T-helper 1 cell treated with Interleukin-12 subunit alpha and Interleukin-12 subunit beta and Interleukin-4 antibody, amounts not matched to agents 30 μg/mL and 1 μg/mL, for 36 hours (primary cell): ENCODE data around the gene DLG4.
A peak's percentile ranks its signal among the peaks of the same experiment; 100 is the strongest.

Experiments
- H3K27ac Mint-ChIP-seq: one replicate; pipeline ENCODE4 v1.8.0; 2021; ENCODE audit warnings: mild to moderate bottlenecking, mixed read lengths
- H3K27me3 Mint-ChIP-seq: one replicate; pipeline ENCODE4 v1.8.0; 2021; ENCODE audit warnings: low read depth, mixed read lengths
- H3K36me3 Mint-ChIP-seq: one replicate; pipeline ENCODE4 v1.8.0; 2021; ENCODE audit warnings: low read depth, mixed read lengths
- H3K4me1 Mint-ChIP-seq: one replicate; pipeline ENCODE4 v1.8.0; 2021; ENCODE audit warnings: low read depth, mixed read lengths
- H3K4me3 Mint-ChIP-seq: one replicate; pipeline ENCODE4 v1.8.0; 2021; ENCODE audit warnings: mild to moderate bottlenecking, moderate library complexity, mixed read lengths
- H3K9me3 Mint-ChIP-seq: one replicate; pipeline ENCODE4 v1.8.0; 2021; ENCODE audit warnings: mixed read lengths

DLG4 gene

DNA sequence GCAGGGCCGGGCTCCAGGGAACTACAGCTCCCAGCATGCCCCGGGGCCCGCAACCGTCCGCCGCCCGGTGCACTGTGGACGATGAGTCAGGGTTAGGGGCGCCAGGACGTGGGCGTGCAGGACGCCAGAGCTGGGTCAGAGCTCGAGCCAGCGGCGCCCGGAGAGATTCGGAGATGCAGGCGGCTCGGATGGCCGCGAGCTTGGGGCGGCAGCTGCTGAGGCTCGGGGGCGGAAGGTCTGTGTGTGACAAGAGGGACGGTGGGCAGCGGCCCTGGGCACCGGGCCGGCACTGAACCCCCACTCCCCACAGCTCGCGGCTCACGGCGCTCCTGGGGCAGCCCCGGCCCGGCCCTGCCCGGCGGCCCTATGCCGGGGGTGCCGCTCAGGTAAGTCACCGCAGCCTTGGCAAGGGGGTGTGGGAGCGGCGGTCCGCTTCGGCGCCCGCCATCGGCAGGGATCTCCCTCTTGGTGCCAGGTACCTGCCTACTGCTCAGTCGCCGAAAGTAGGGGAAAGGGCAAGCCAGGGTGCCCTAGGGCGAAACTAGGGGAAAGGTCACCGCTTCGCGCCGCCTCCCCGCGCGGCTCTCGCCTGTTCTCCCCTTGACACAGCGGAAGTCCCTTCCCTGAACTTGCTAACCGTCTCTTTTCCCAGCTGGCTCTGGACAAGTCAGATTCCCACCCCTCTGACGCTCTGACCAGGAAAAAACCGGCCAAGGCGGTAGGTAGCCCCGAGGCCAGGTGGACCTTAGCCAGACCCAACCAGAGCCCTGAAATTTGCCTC, at the start of gene DLG4, which contains the start of gene ACADVL:
Gene DLG4, minus strand, starts transcription at position 25 of the 781 bp plus-strand sequence.
Gene ACADVL, plus strand, starts transcription at position 127 of the 781 bp plus-strand sequence. Its CDS starts 47 bp downstream, at position 174.
- Mint-ChIP-seq H3K4me1 (peaks cover 50% of the 10 kb centered on the region), H3K27me3 (no peaks in the 10 kb centered on the region), H3K36me3 (peaks cover 13% of the 10 kb centered on the region), H3K27ac (peak within 1 kb of the TSS; percentile 95), H3K4me3 (peak within 1 kb of the TSS; percentile 96), H3K9me3 (no peaks in the 10 kb centered on the region)

DNA sequence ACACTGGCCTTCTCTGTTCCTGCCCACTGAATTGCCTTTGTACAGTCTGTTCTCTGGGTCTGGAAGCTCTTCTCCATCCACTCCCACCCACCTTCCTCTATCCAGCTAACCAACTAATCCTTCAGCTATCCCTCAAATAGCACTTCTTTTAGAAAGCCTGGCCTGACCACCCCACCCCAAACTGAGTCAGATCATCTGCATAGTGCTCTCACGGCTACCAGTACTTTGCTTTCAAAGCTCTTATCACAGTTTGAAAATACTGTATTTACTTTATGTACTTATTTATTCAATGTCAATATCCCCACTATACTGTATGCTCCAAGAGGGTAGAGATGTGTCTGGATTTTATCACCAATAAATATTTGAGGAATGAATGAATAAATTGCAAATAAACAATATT, 47.1 kb upstream of the DLG4 start:
- Mint-ChIP-seq H3K4me1 (peaks cover 14% of the 10 kb centered on the region), H3K9me3 (no peaks in the 10 kb centered on the region), H3K4me3 (no peak overlapping the region), H3K27me3 (peaks cover 34% of the 10 kb centered on the region), H3K36me3 (peaks cover 3% of the 10 kb centered on the region), H3K27ac (no peak overlapping the region)

DNA sequence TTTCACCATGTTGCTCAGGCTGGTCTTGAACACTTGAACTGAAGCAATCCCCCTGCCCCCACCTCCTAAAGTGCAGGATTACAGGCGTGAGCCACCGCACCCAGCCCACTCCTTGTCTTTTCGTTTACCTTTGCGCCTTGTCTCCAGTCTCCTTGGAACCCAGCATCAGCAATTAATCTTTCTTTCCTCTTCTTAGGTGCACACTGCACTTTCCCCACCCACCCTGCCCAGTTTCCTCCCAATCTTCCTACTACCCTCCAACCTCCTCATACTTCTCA, 44.1 kb upstream of the DLG4 start:
- peaks cover 9% of the 10 kb centered on the region for H3K36me3 Mint-ChIP-seq

DNA sequence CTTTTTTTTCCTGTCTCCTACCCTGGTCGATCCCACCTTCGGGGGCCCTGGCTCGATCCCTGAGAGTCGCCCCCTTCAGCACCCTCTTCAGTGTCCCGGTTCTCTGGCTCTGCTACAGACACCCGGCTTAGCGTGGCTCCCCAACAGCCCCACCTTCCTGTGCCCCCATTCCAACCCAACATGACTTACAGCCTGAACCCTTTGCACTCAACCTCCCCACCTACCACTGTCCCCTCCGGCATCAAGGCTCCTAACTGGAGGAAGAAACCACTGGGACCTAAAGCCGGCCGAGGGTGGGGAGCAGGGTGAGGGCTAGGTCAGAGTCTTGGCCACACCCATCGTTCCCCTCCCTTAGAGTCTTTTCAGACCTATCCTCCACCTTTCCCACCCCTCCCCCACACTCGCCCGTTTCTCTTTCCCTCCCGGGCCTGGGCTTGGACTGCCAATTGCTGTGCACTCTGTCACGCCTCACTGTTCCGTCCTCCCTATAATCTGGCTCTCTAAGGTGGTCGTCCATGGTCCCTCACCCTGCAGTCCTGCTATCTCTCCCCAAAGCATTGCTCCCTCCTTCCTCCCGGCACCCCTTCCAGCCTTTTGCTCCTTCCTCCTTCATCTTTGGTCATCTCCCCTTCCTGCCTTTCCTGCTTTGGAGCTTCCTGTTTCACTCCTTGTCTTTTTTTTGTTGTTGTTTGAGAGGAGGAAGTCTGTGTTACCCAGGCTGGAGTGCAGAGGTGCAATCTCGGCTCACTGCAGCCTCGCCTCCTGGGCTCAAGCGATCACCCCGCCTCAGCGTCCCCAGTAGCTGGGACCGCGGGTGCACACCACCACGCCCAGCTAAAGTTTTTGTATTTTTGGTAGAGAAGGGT, 43.5 kb upstream of the DLG4 start:
- H3K4me1 Mint-ChIP-seq, result peaks cover 17% of the 10 kb centered on the region

More for the DNA sequence above, 44.1 kb upstream of the DLG4 start:
- Mint-ChIP-seq H3K27ac (no peak overlapping the region), H3K27me3 (peaks cover 31% of the 10 kb centered on the region), H3K4me1 (peaks cover 17% of the 10 kb centered on the region), H3K9me3 (no peaks in the 10 kb centered on the region), H3K4me3 (peak overlapping the region; percentile 61)

DNA sequence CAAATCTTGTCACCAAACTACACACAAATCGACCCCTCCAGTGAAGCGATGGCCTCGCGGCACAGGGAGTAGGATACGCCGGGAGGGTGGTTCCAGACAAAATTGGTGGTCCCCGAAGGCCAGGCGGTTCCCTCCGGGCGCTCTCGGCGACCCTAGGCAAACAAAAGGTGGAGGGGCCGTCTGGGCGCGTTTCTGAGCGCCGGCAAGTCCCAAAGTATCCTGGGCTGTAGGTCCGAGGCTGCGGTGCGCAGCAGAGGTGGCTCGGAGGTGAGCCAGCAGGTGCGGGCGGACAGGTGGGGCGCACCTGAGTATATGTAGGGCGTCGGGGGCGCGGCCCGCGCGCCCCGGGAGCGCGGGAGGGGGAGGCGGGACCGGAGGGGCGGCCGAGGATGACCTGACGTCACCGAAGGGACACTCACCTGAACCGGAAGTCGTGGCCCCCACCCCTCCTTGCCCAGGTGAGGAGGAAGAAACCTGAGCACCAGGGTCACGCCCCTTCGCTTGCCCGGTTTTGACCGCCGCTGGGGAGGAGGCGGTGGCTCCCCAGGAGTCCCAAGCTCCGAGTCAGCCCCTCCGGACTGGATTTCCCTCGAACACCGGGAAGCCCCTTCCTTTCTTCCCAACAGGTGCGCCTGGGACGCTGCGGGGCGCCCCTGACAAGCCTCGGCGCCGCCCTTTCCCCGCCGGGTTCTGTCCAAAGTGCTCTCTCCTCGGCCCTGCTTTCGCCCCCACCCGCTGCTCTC, 42.7 kb upstream of the DLG4 start, which contains the start of gene CLDN7:
Gene CLDN7, minus strand, starts transcription at position 287 of the 743 bp plus-strand sequence. CDS start 435 bp downstream, outside the sequence.
- Mint-ChIP-seq H3K9me3 (no peaks in the 10 kb centered on the region), H3K36me3 (peaks cover 11% of the 10 kb centered on the region), H3K27me3 (peaks cover 31% of the 10 kb centered on the region), H3K4me3 (peak within 1 kb of the TSS; percentile 61), H3K27ac (peak within 1 kb of the TSS; percentile 55), H3K4me1 (peaks cover 17% of the 10 kb centered on the region)

More for the DNA sequence above, 43.5 kb upstream of the DLG4 start:
- Mint-ChIP-seq H3K27me3 (peaks cover 31% of the 10 kb centered on the region), H3K36me3 (peaks cover 11% of the 10 kb centered on the region), H3K9me3 (no peaks in the 10 kb centered on the region), H3K27ac (peak overlapping the region; percentile 55), H3K4me3 (peak overlapping the region; percentile 61)

DNA sequence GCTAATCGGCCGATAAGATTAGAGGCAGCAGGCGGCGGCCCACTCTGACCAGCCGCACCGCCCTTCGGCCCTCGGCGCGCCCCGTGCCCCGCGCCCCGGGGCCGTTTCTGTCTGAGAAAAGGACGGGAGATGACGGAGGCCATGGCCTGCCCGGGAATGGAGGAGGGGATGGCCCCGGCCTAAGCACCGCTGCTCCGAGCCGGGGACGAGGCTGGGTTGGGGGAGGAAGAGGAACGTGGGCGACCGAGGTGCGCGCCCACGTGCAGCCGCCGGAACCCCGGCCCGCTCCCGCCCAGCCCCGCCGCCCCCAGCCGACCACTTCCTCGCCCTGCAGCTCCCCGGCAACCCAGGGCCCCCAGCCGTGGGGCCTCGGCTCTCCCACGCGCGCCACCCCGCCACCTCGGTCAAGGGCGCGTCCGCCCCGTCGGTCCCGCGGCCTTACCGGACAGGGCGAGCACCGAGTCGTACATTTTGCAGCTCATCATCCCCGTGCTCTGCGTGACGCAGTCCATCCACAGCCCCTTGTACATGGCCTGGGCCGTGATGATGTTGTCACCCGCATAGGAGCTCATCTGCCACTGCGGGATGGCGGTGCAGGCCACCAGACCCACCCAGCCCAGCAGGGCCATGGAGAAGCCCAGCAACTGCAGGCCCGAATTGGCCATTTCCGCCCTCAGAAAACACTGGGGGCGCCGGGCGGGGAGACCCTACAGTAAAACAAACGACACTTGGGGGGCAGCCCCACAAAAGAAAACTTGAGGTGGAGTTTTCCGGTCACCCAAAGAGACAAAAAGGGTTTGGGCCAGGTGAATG, 41.9 kb upstream of the DLG4 start:
- H3K9me3 Mint-ChIP-seq, result no peaks in the 10 kb centered on the region
- peaks cover 17% of the 10 kb centered on the region for H3K4me1 Mint-ChIP-seq
- peaks cover 14% of the 10 kb centered on the region for H3K36me3 Mint-ChIP-seq
- H3K27me3 Mint-ChIP-seq, result peaks cover 27% of the 10 kb centered on the region
- peak overlapping the region; percentile 58 for H3K4me3 Mint-ChIP-seq
- H3K27ac Mint-ChIP-seq, result no peak overlapping the region

DNA sequence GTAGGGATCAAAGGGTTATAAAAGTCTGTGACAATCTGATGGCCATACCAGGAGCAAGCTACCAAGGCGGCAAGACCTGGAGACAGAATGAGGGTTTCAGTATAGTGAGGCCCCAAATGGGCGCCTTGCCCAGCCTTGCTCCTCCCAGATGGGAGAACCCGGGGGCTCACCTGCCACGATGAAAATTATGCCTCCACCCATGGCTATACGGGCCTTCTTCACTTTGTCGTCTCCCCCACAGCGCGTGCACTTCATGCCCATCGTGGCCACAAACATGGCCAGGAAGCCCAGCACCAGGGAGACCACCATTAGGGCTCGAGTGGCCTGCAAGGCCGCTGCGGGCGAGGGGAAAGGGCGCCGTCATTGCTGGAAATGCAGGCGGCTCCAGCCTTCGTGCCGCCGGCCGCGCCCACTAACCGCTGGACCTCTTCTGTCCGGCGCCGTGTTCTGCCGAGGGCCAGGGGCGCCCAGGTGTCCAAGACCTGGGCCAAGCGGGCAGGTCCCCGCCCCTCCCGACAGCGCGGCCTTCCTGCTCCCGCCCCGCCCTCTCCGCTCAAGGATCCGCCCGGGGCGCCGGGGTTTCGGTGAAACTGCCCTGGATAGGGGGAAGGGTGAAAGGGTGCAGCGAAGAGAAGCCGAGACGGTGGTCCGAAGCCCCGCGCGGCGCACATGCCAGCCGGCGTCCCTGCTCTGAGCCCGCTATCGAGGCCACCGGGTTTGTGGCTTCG, 41.2 kb upstream of the DLG4 start:
- H3K4me3 Mint-ChIP-seq, result no peak overlapping the region
- no peaks in the 10 kb centered on the region for H3K9me3 Mint-ChIP-seq
- H3K27ac Mint-ChIP-seq, result no peak overlapping the region
- peaks cover 20% of the 10 kb centered on the region for H3K36me3 Mint-ChIP-seq
- H3K4me1 Mint-ChIP-seq, result peaks cover 19% of the 10 kb centered on the region
- H3K27me3 Mint-ChIP-seq, result peaks cover 27% of the 10 kb centered on the region

DNA sequence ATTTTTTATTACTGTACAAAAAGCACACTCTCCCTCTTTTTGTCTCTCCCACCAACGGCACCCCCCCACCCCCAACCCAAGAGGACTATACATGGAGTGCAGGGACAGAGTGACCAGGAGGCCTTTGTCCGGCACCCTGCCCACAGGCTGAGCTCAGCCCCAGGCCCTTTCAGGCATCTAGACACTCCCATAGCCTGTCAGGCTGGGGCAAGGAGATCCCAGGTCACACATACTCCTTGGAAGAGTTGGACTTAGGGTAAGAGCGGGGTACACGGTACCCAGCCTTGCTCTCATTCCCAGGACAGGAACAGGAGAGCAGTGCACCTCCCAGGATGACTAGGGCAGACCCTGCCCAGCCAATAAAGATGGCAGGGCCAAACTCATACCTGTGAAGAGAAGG, 40.5 kb upstream of the DLG4 start:
- no peak overlapping the region for H3K27ac Mint-ChIP-seq
- peaks cover 19% of the 10 kb centered on the region for H3K4me1 Mint-ChIP-seq
- H3K9me3 Mint-ChIP-seq, result no peaks in the 10 kb centered on the region
- H3K4me3 Mint-ChIP-seq, result no peak overlapping the region
- peaks cover 27% of the 10 kb centered on the region for H3K27me3 Mint-ChIP-seq
- H3K36me3 Mint-ChIP-seq, result peaks cover 20% of the 10 kb centered on the region

DNA sequence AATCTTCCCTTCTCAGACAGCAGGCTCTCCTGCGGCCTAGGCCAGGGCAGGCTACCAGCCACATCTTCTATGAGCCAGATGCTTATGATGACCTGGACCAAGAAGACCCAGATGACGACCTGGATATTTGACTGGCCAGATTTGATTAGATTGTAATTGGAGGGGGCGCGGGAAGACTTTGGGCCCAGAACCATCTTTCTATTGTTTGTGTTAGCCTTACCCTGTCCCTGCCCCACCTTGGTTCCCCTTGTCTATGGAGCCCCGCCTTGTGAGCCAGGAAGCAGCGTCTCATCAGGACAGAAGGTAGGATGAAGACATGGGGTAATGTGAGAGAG, 39.9 kb upstream of the DLG4 start:
- Mint-ChIP-seq H3K27me3 (peaks cover 25% of the 10 kb centered on the region), H3K9me3 (no peaks in the 10 kb centered on the region), H3K27ac (no peak overlapping the region), H3K4me1 (peaks cover 19% of the 10 kb centered on the region), H3K4me3 (no peak overlapping the region), H3K36me3 (peaks cover 24% of the 10 kb centered on the region)

DNA sequence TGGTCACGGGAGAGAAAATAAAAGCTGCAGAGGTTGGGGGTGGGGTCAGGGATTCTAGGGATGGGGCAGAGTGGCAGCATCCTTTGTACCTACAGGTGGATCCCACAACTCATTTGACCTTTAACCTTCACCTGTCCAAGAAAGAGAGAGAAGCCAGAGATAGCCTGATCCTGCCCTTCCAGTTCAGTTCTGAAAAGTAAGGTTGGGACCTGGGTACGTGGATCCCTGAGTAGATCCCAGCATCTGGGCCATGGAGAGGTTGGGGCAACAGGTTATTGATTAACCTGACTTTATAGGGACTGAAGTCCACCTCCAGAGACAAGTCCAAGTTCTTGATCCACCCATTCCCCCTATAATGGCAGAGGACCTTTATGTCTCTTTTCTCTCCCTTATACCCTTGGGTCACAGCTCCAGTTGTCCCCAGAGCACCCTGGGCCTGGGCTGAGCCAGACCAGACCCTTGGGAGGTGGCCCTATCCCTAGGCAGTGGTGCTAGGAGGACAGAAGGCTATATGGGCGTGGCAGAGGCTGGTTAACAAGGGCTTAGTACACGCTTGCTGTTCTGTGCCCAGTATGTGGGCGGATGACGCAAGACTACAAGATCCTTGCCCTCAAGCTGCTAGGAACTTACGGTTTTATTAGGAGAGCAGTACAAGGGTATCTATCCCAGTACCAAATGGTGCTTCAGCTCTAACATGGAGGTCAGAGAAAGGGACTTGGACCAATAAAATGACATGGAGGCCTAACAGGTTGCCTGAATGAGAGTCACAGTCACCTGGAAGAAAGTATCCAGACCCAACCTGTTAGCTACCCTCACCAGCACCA, 39.3 kb upstream of the DLG4 start:
- H3K9me3 Mint-ChIP-seq, result no peaks in the 10 kb centered on the region
- peaks cover 26% of the 10 kb centered on the region for H3K36me3 Mint-ChIP-seq
- H3K27ac Mint-ChIP-seq, result no peak overlapping the region
- peaks cover 18% of the 10 kb centered on the region for H3K4me1 Mint-ChIP-seq
- H3K27me3 Mint-ChIP-seq, result peaks cover 19% of the 10 kb centered on the region
- H3K4me3 Mint-ChIP-seq, result no peak overlapping the region

DNA sequence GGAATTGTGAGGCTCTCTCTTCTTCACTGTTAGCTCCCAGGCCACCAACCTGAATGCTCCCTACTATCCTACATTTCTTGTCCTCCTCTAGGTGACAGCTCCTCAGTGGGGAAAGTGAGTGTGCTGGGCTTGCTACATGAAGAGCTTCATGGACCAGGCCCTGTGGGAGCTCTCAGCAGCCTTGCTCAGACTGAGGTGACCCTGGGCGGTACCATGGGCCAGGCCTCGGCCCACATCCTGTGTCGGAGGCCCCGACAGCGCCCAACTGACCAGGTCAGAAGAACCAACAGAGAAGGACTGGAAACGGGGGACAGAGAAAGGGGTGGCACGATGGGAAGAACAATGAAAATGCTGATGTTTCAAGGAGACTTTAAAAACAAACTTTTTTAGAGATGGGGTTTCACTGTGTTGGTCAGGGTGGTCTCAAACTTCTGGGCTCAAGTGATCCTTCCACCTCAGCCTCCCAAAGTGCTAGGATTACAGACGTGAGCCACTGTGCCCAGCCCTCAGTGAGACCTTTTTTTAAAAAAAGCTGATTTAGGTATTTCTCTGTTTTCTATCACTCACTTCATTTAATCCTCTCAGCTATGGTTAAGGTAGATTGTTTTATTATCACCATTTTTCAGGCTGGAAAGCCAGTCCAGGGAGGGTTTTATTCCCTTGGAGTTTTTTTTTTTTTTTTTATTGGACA, 37.3 kb upstream of the DLG4 start:
- peaks cover 16% of the 10 kb centered on the region for H3K4me1 Mint-ChIP-seq
- H3K9me3 Mint-ChIP-seq, result no peaks in the 10 kb centered on the region
- peaks cover 34% of the 10 kb centered on the region for H3K36me3 Mint-ChIP-seq
- no peak overlapping the region for H3K27ac Mint-ChIP-seq
- H3K4me3 Mint-ChIP-seq, result no peak overlapping the region
- H3K27me3 Mint-ChIP-seq, result peaks cover 3% of the 10 kb centered on the region

DNA sequence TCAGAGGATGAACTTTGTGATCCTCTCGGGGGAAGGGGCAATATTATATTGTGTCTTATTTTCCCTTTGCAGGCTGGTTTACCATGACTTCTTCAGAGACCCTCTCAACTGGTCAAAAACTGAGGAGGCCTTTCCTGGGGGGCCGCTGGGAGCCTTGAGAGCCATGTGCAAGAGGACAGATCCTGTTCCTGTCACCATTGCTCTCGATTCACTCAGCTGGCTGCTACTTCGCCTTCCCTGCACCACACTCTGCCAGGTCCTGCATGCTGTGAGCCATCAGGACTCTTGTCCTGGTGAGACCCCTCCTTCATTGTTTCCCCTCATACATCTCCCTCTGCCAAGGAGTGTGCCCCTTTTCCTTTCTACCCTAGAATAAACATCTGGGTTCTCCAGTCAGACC, 34.9 kb upstream of the DLG4 start:
- Mint-ChIP-seq H3K4me1 (peaks cover 22% of the 10 kb centered on the region), H3K27ac (peak overlapping the region; percentile 31), H3K9me3 (no peaks in the 10 kb centered on the region), H3K36me3 (peaks cover 34% of the 10 kb centered on the region), H3K27me3 (no peaks in the 10 kb centered on the region), H3K4me3 (peak overlapping the region; percentile 12)
